ENCODE results near the gene DENND6B.
A peak's percentile ranks its signal among the peaks of the same experiment; 100 is the strongest.
"Not testable (repeated sequence)": the region's sequence is repeated elsewhere in the genome, so short reads cannot be mapped to it uniquely, and the experiment has no call there.

DENND6B gene

GRCh38 chr22:50326225-50326955 lies 422 bp downstream of the DENND6B start:
- peak overlapping the region; percentile 78 for H3K4me3 ChIP-seq (ENCODE audit: low read length)
- no peaks in the 10 kb centered on the region for H3K27me3 ChIP-seq (ENCODE audit: low read depth, low read length)
- H3K4me1 ChIP-seq (ENCODE audit: low read length) = peaks cover 3% of the 10 kb centered on the region; the same call in 1 of the 2 replicates
- H3K9ac ChIP-seq (ENCODE audit: low read length) = no peak overlapping the region
- H3K79me2 ChIP-seq (ENCODE audit: low read length) = peaks cover 3% of the 10 kb centered on the region; the same call in 1 of the 2 replicates
- H2AFZ ChIP-seq (ENCODE audit: low read depth, low read length) = no peak overlapping the region
- no peaks in the 10 kb centered on the region for H4K20me1 ChIP-seq (ENCODE audit: insufficient read depth, low read length)
- H3K36me3 ChIP-seq (replicated peaks; ENCODE audit: low read depth, low read length) = no peaks in the 10 kb centered on the region
- H3K27ac ChIP-seq (ENCODE audit: low read length) = no peak overlapping the region
- H3K4me2 ChIP-seq (ENCODE audit: low read length) = peak overlapping the region; percentile 59
- H3K9me3 ChIP-seq (ENCODE audit: insufficient read depth, low read length) = no peaks in the 10 kb centered on the region
- TF ChIP-seq EZH2phosphoT487 (IDR thresholded peaks at IDR 0.05; ENCODE audit: low read depth) = no peak

- H3K4me3 ChIP-seq (ENCODE audit: low read length) = no peak overlapping the region
- H4K20me1 ChIP-seq (ENCODE audit: insufficient read depth, low read length) = no peaks in the 10 kb centered on the region
- H3K27ac ChIP-seq (ENCODE audit: low read length) = no peak overlapping the region
- H3K36me3 ChIP-seq (replicated peaks; ENCODE audit: low read depth, low read length) = no peaks in the 10 kb centered on the region
- H2AFZ ChIP-seq (ENCODE audit: low read depth, low read length) = no peak overlapping the region
- H3K4me2 ChIP-seq (ENCODE audit: low read length) = no peak overlapping the region
- TF ChIP-seq, protein P1, sequence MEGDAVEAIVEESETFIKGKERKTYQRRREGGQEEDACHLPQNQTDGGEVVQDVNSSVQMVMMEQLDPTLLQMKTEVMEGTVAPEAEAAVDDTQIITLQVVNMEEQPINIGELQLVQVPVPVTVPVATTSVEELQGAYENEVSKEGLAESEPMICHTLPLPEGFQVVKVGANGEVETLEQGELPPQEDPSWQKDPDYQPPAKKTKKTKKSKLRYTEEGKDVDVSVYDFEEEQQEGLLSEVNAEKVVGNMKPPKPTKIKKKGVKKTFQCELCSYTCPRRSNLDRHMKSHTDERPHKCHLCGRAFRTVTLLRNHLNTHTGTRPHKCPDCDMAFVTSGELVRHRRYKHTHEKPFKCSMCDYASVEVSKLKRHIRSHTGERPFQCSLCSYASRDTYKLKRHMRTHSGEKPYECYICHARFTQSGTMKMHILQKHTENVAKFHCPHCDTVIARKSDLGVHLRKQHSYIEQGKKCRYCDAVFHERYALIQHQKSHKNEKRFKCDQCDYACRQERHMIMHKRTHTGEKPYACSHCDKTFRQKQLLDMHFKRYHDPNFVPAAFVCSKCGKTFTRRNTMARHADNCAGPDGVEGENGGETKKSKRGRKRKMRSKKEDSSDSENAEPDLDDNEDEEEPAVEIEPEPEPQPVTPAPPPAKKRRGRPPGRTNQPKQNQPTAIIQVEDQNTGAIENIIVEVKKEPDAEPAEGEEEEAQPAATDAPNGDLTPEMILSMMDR (IDR thresholded peaks at IDR 0.05; ENCODE audit: low read depth, low read length) = no peak
- no peak for TF ChIP-seq EZH2phosphoT487 (IDR thresholded peaks at IDR 0.05; ENCODE audit: low read depth)
- H3K4me1 ChIP-seq (ENCODE audit: low read length) = peaks cover 3% of the 10 kb centered on the region; the same call in 1 of the 2 replicates
- H3K79me2 ChIP-seq (ENCODE audit: low read length) = peaks cover 3% of the 10 kb centered on the region; the same call in 1 of the 2 replicates
- no peak overlapping the region for H3K9ac ChIP-seq (ENCODE audit: low read length)
- no peaks in the 10 kb centered on the region for H3K27me3 ChIP-seq (ENCODE audit: low read depth, low read length)
- H3K9me3 ChIP-seq (ENCODE audit: insufficient read depth, low read length) = no peaks in the 10 kb centered on the region
These were observed 1.2 kb downstream of the DENND6B start for GRCh38 chr22:50325444-50326224.

GRCh38 chr22:50323900-50324299 lies 2.9 kb downstream of the DENND6B start:
- Histone ChIP-seq H3K4me1 (ENCODE audit: low read length) (peaks cover 6% of the 10 kb centered on the region), H3K9me3 (ENCODE audit: insufficient read depth, low read length) (no peaks in the 10 kb centered on the region), H3K27me3 (ENCODE audit: low read depth, low read length) (0 out of 2 replicates have a peak, but pooled peaks cover 5% of the 10 kb centered on the region), H4K20me1 (ENCODE audit: insufficient read depth, low read length) (no peaks in the 10 kb centered on the region), H3K36me3 (replicated peaks; ENCODE audit: low read depth, low read length) (no peaks in the 10 kb centered on the region), H3K79me2 (ENCODE audit: low read length) (peaks cover 3% of the 10 kb centered on the region; the same call in 1 of the 2 replicates), H3K4me3 (ENCODE audit: low read length) (no peak overlapping the region), H3K4me2 (ENCODE audit: low read length) (no peak overlapping the region), H2AFZ (ENCODE audit: low read depth, low read length) (no peak overlapping the region), H3K27ac (ENCODE audit: low read length) (no peak overlapping the region), H3K9ac (ENCODE audit: low read length) (no peak overlapping the region)
- TF ChIP-seq, protein P1 (IDR thresholded peaks at IDR 0.05; ENCODE audit: low read depth, low read length) = no peak
- no peak for TF ChIP-seq EZH2phosphoT487 (IDR thresholded peaks at IDR 0.05; ENCODE audit: low read depth)

DNA sequence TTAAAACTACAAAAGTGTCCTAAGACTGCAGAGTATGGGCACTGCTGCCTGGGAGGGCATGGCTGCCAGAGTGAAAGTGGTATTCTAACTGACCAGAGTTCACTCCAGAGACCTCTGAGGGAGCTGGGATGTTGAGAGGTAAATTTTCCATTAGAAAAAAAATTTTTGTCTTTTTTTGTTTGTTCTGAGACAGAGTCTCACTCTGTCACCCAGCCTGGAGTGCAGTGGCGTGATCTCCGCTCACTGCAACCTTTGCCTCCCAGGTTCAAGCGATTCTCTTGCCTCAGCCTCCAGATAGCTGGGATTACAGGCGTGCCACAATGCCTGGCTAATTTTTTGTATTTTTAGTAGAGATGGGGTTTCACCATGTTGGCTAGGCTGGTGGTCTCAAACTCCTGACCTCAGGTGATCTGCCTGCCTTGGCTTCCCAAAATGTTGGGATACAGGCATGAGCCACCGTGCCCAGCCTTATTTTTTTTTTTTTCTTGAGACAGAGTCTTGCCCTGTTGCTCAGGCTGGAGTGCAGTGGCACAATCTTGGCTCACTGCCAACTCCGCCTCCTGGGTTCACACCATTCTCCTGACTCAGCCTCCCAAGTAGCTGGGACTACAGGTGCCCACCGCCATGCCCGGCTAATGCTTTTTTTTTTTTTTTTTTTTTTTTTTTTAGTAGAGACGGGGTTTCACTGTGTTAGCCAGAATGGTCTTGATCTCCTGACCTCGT lies 4.3 kb downstream of the DENND6B start:
- not testable (repeated sequence) for H2AFZ ChIP-seq (ENCODE audit: low read depth, low read length); H4K20me1 ChIP-seq (ENCODE audit: insufficient read depth, low read length); H3K36me3 ChIP-seq (replicated peaks; ENCODE audit: low read depth, low read length); H3K9ac ChIP-seq (ENCODE audit: low read length); H3K27me3 ChIP-seq (ENCODE audit: low read depth, low read length); H3K4me2 ChIP-seq (ENCODE audit: low read length); H3K9me3 ChIP-seq (ENCODE audit: insufficient read depth, low read length); H3K79me2 ChIP-seq (ENCODE audit: low read length); H3K27ac ChIP-seq (ENCODE audit: low read length); H3K4me3 ChIP-seq (ENCODE audit: low read length)
- peaks cover 15% of the 10 kb centered on the region for H3K4me1 ChIP-seq (ENCODE audit: low read length)
